Ishikawa (cell line): Measurements from ENCODE around the gene VEGFC.

Experiments
- EP300 ChIP-seq: IDR thresholded peaks from 2 replicates; pipeline ENCODE4 v1.6.1; 2012; ENCODE audit warnings: borderline replicate concordance
- MAX ChIP-seq: IDR thresholded peaks from 2 replicates; pipeline ENCODE4 v1.6.1; 2012

GRCh38 chr4:176839656-176840055, 46.9 kb upstream of the VEGFC start:
- TF ChIP-seq EP300 (no peak), MAX (no peak)
